ENCODE results near the gene EYA3. TPM values are rescaled to one million over a fixed set of nuclear protein-coding genes. Genes with fewer than 3 reads are reported as not detected.
"Not testable (repeated sequence)": the region's sequence is repeated elsewhere in the genome, so short reads cannot be mapped to it uniquely, and the experiment has no call there.

Gene EYA3
- total RNA-seq, 2 experiments from 2014 or later, result 30.1 to 37.1 TPM

DNA sequence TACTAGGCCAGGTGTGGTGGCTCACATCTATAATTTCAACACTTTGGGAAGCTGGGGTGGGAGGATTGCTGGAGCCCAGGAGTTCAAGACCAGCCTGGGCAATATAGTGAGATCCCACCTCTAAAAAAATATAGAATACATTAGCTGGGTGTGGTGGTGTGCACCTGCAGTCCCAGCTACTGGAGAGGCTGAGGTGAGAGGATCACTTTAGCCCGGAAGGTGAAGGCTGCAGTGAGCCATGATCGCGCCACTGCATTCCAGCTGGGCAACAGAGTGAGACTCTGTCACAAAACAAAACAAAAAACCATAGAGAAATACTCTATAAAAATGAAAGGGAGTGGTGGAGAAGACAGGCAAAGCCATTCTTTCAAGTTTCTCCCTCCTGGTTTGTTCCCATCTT is 62.1 kb downstream of the EYA3 start:
- Mint-ChIP-seq H3K27ac (no peak overlapping the region), H3K36me3 (ENCODE audit: low read depth) (peaks cover 6% of the 10 kb centered on the region), H3K4me1 (peaks cover under 1% of the 10 kb centered on the region), H3K9me3 (ENCODE audit: low read depth) (no peaks in the 10 kb centered on the region), H3K4me3 (no peak overlapping the region), H3K27me3 (no peaks in the 10 kb centered on the region)
- DNase-seq (no peak), ATAC-seq (no peak)
- CTCF ChIA-PET, result interaction anchor here (0.7 to 1.1 kb wide), 5 partner anchors 12 to 168 kb away, joined by 3 read pairs; no protein-coding TSS in a partner anchor
- intact Hi-C loops (cut with DNase I, micrococcal nuclease), result no loop called here
- POLR2A ChIA-PET, result no interaction called here

- H3K4me3 Mint-ChIP-seq, result no peak overlapping the region
- H3K27ac Mint-ChIP-seq, result no peak overlapping the region
- CTCF ChIA-PET, result interaction anchor here (0.9 kb wide), 2 partner anchors 16 to 70 kb away, joined by 3 to 4 read pairs; no protein-coding TSS in a partner anchor
- intact Hi-C loops (cut with DNase I, micrococcal nuclease), result no loop called here
- H3K36me3 Mint-ChIP-seq (ENCODE audit: low read depth), result peaks cover 16% of the 10 kb centered on the region
- no peaks in the 10 kb centered on the region for H3K9me3 Mint-ChIP-seq (ENCODE audit: low read depth)
- H3K4me1 Mint-ChIP-seq, result peaks cover 7% of the 10 kb centered on the region
- POLR2A ChIA-PET, result interaction anchor here (0.6 to 0.7 kb wide), 3 partner anchors 28 to 97 kb away, joined by 3 to 4 read pairs (median 3); no protein-coding TSS in a partner anchor
- DNase-seq, result no peak
- no peaks in the 10 kb centered on the region for H3K27me3 Mint-ChIP-seq
- no peak for ATAC-seq
Measured at GRCh38 chr1:28021064-28021463, 67.3 kb downstream of the EYA3 start.

GRCh38 chr1:28010969-28011368 is 77.4 kb downstream of the EYA3 start:
- POLR2A ChIA-PET, result no interaction called here
- Mint-ChIP-seq H3K27ac (no peak overlapping the region), H3K4me3 (no peak overlapping the region), H3K4me1 (no peaks in the 10 kb centered on the region), H3K9me3 (ENCODE audit: low read depth) (no peaks in the 10 kb centered on the region), H3K27me3 (no peaks in the 10 kb centered on the region), H3K36me3 (ENCODE audit: low read depth) (peaks cover 29% of the 10 kb centered on the region)
- DNase-seq (no peak), ATAC-seq (no peak)
- intact Hi-C loops (cut with DNase I, micrococcal nuclease), result no loop called here
- CTCF ChIA-PET, result no interaction called here

- H3K27ac Mint-ChIP-seq; ATAC-seq; H3K4me1 Mint-ChIP-seq; H3K9me3 Mint-ChIP-seq (ENCODE audit: low read depth); intact Hi-C loops (cut with DNase I, micrococcal nuclease); DNase-seq; H3K4me3 Mint-ChIP-seq; H3K27me3 Mint-ChIP-seq: not testable (repeated sequence)
- H3K36me3 Mint-ChIP-seq (ENCODE audit: low read depth), result peaks cover 30% of the 10 kb centered on the region
- ChIA-PET POLR2A (interaction anchor here (0.7 kb wide), 1 partner anchor 145 kb away, joined by 5 read pairs; no protein-coding TSS in a partner anchor), CTCF (interaction anchor here (0.8 kb wide), 1 partner anchor 11 kb away, joined by 3 read pairs; no protein-coding TSS in a partner anchor)
Measured at GRCh38 chr1:28003117-28003516, 85.3 kb downstream of the EYA3 start.

- Mint-ChIP-seq H3K9me3 (ENCODE audit: low read depth) (no peaks in the 10 kb centered on the region), H3K4me1 (peaks cover 4% of the 10 kb centered on the region), H3K4me3 (no peak overlapping the region), H3K27me3 (no peaks in the 10 kb centered on the region), H3K36me3 (ENCODE audit: low read depth) (peaks cover 32% of the 10 kb centered on the region), H3K27ac (no peak overlapping the region)
- intact Hi-C loops (cut with DNase I, micrococcal nuclease), result no loop called here
- ATAC-seq (no peak), DNase-seq (no peak)
- ChIA-PET CTCF (interaction anchor here (0.8 kb wide), 1 partner anchor 11 kb away, joined by 3 read pairs; no protein-coding TSS in a partner anchor), POLR2A (interaction anchor here (0.7 kb wide), 1 partner anchor 144 kb away, joined by 5 read pairs; no protein-coding TSS in a partner anchor)
Measured at GRCh38 chr1:28002600-28002999, 85.8 kb downstream of the EYA3 start.

GRCh38 chr1:27999055-27999454 is 89.4 kb downstream of the EYA3 start:
- ATAC-seq (no peak), DNase-seq (no peak)
- H3K9me3 Mint-ChIP-seq (ENCODE audit: low read depth), result no peaks in the 10 kb centered on the region
- H3K36me3 Mint-ChIP-seq (ENCODE audit: low read depth), result peaks cover 27% of the 10 kb centered on the region
- intact Hi-C loops (cut with DNase I, micrococcal nuclease), result no loop called here
- H3K4me1 Mint-ChIP-seq, result peaks cover 1% of the 10 kb centered on the region
- no peak overlapping the region for H3K4me3 Mint-ChIP-seq
- CTCF ChIA-PET, result interaction anchor here (0.6 to 1.2 kb wide), 2 partner anchors 19 to 113 kb away, joined by 3 to 4 read pairs; no protein-coding TSS in a partner anchor
- POLR2A ChIA-PET, result no interaction called here
- H3K27ac Mint-ChIP-seq, result no peak overlapping the region
- H3K27me3 Mint-ChIP-seq, result no peaks in the 10 kb centered on the region

GRCh38 chr1:27994526-27994925 is 93.9 kb downstream of the EYA3 start:
- H3K4me1 Mint-ChIP-seq, result peaks cover 29% of the 10 kb centered on the region
- intact Hi-C loops (cut with DNase I, micrococcal nuclease); ATAC-seq; H3K27me3 Mint-ChIP-seq; H3K4me3 Mint-ChIP-seq; H3K9me3 Mint-ChIP-seq (ENCODE audit: low read depth); H3K27ac Mint-ChIP-seq; DNase-seq: not testable (repeated sequence)
- H3K36me3 Mint-ChIP-seq (ENCODE audit: low read depth), result peaks cover 46% of the 10 kb centered on the region
- ChIA-PET POLR2A (interaction anchor here (0.6 kb wide), 1 partner anchor 235 kb away, joined by 3 read pairs; no protein-coding TSS in a partner anchor), CTCF (interaction anchor here (1.2 kb wide), 1 partner anchor 159 kb away, joined by 3 read pairs; no protein-coding TSS in a partner anchor)

DNA sequence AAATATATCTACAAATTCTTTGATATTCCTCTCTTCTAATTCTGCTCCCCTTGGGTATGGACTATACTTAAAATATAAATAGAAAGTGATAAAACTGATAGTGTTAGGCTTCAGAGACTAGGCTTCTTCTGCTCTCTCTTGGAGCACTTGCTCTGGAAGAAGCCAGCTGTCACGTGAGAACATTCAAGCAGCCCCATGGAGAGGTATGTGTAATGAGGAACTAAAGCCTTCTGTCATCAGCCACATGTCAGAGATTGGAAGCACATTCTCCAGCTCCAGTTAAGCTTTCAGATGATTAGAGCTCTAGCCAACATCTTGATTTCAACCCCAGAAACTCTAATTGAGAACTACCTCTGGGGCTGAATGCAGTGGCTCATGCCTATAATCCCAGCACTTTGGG is 94.3 kb downstream of the EYA3 start:
- intact Hi-C loops (cut with DNase I, micrococcal nuclease), result no loop called here
- Mint-ChIP-seq H3K4me1 (peaks cover 29% of the 10 kb centered on the region), H3K36me3 (ENCODE audit: low read depth) (peaks cover 48% of the 10 kb centered on the region), H3K4me3 (no peak overlapping the region), H3K27ac (no peak overlapping the region), H3K9me3 (ENCODE audit: low read depth) (no peaks in the 10 kb centered on the region), H3K27me3 (no peaks in the 10 kb centered on the region)
- no peak for DNase-seq
- ATAC-seq, result no peak
- POLR2A ChIA-PET, result no interaction called here
- CTCF ChIA-PET, result interaction anchor here (1.2 kb wide), 1 partner anchor 159 kb away, joined by 3 read pairs; no protein-coding TSS in a partner anchor

- Mint-ChIP-seq H3K9me3 (ENCODE audit: low read depth) (no peaks in the 10 kb centered on the region), H3K4me1 (peaks cover 29% of the 10 kb centered on the region), H3K27ac (peak overlapping the region; percentile 27), H3K4me3 (no peak overlapping the region), H3K27me3 (no peaks in the 10 kb centered on the region), H3K36me3 (ENCODE audit: low read depth) (peaks cover 53% of the 10 kb centered on the region)
- ChIA-PET POLR2A (interaction anchor here (0.7 kb wide), 1 partner anchor 135 kb away, joined by 8 read pairs; no protein-coding TSS in a partner anchor), CTCF (interaction anchor here (0.6 to 1.6 kb wide), 8 partner anchors 7 to 555 kb away, joined by 3 to 5 read pairs (median 3); no protein-coding TSS in a partner anchor)
- intact Hi-C loops (cut with DNase I, micrococcal nuclease), result no loop called here
- DNase-seq (peak; percentile 36), ATAC-seq (peak; percentile 60)
Measured at GRCh38 chr1:27993241-27993640, 95.2 kb downstream of the EYA3 start.

- ATAC-seq (peak; percentile 94), DNase-seq (peak; percentile 64)
- Mint-ChIP-seq H3K4me3 (no peak overlapping the region), H3K36me3 (ENCODE audit: low read depth) (peaks cover 48% of the 10 kb centered on the region), H3K9me3 (ENCODE audit: low read depth) (no peaks in the 10 kb centered on the region), H3K4me1 (peaks cover 29% of the 10 kb centered on the region), H3K27ac (peak overlapping the region; percentile 69), H3K27me3 (no peaks in the 10 kb centered on the region)
- ChIA-PET CTCF (interaction anchor here (0.9 to 1.6 kb wide), 4 partner anchors 8 to 135 kb away, joined by 3 to 5 read pairs (median 4); no protein-coding TSS in a partner anchor), POLR2A (interaction anchor here (0.6 kb wide), 2 partner anchors 99 to 142 kb away, joined by 3 read pairs; no protein-coding TSS in a partner anchor)
- intact Hi-C loops (cut with DNase I, micrococcal nuclease), result no loop called here
Measured at GRCh38 chr1:27992276-27992675, 96.1 kb downstream of the EYA3 start.

- Mint-ChIP-seq H3K27ac (peak overlapping the region; percentile 3), H3K9me3 (ENCODE audit: low read depth) (no peaks in the 10 kb centered on the region), H3K4me1 (peaks cover 29% of the 10 kb centered on the region), H3K27me3 (no peaks in the 10 kb centered on the region), H3K4me3 (no peak overlapping the region), H3K36me3 (ENCODE audit: low read depth) (peaks cover 45% of the 10 kb centered on the region)
- ATAC-seq (no peak), DNase-seq (no peak)
- intact Hi-C loops (cut with DNase I, micrococcal nuclease), result no loop called here
- CTCF ChIA-PET, result interaction anchor here (0.9 to 1.3 kb wide), 2 partner anchors 10 to 26 kb away, joined by 3 to 7 read pairs; no protein-coding TSS in a partner anchor
- POLR2A ChIA-PET, result no interaction called here
Measured at GRCh38 chr1:27990920-27991537, 97.4 kb downstream of the EYA3 start.

Measured in activated CD4-positive, alpha-beta T cell treated with anti-CD3 and anti-CD28 coated beads for 36 hours (primary cell).